Neural progenitor cell (in vitro differentiated cells): ENCODE measurements around the gene MAPK12. TPM values are rescaled to one million over a fixed set of nuclear protein-coding genes. Genes with fewer than 3 reads are reported as not detected.

Experiments used
- DNase-seq: peaks from one replicate; pipeline ENCODE4 v3.0.0-alpha.2; 2016; ENCODE audit warnings: low spot score
- H2AFZ ChIP-seq: fragments of 200-600 bp; sonication (generic); replicated peaks from 2 replicates; pipeline ENCODE4 v1.6.1; 2016; ENCODE audit warnings: antibody characterized with exemption
- H3F3A ChIP-seq: fragments of 200-600 bp; sonication (generic); 2 replicates; pipeline ENCODE4 v1.6.1; 2016; ENCODE audit warnings: antibody characterized with exemption, low read depth
- H3K27ac ChIP-seq: fragments of 200-600 bp; sonication (generic); 2 replicates; pipeline ENCODE4 v1.5.1; 2016; ENCODE audit warnings: mild to moderate bottlenecking
- H3K27me3 ChIP-seq: fragments of 200-600 bp; sonication (generic); 2 replicates; pipeline ENCODE4 v1.6.1; 2016; ENCODE audit warnings: mild to moderate bottlenecking, moderate library complexity
- H3K36me3 ChIP-seq: fragments of 200-600 bp; sonication (generic); 2 replicates; pipeline ENCODE4 v1.5.1; 2016
- H3K4me1 ChIP-seq: fragments of 200-600 bp; sonication (generic); 2 replicates; pipeline ENCODE4 v1.6.1; 2016; ENCODE audit warnings: mixed run types
- H3K4me2 ChIP-seq: fragments of 200-600 bp; sonication (generic); 2 replicates; pipeline ENCODE4 v1.6.1; 2016
- H3K4me3 ChIP-seq: fragments of 200-600 bp; sonication (generic); 2 replicates; pipeline ENCODE4 v1.5.1; 2016
- H3K79me2 ChIP-seq: fragments of 200-600 bp; sonication (generic); 2 replicates; pipeline ENCODE4 v1.6.1; 2016; ENCODE audit warnings: low read depth
- H3K9ac ChIP-seq: fragments of 200-600 bp; sonication (generic); 2 replicates; pipeline ENCODE4 v1.6.1; 2016
- H3K9me3 ChIP-seq: fragments of 200-600 bp; sonication (generic); 2 replicates; pipeline ENCODE4 v1.5.1; 2016; ENCODE audit warnings: low read depth
- H4K20me1 ChIP-seq: fragments of 200-600 bp; sonication (generic); 2 replicates; pipeline ENCODE4 v1.6.1; 2016; ENCODE audit warnings: low read depth
- H3K27ac Mint-ChIP-seq: 3 replicates; pipeline ENCODE4 v1.8.0; 2021; ENCODE audit warnings: mixed read lengths
- H3K27me3 Mint-ChIP-seq: 2 replicates; pipeline ENCODE4 v1.8.0; 2022; ENCODE audit warnings: low read depth, mild to moderate bottlenecking, inconsistent platforms, moderate library complexity, mixed read lengths; ENCODE audit not compliant: insufficient read depth
- H3K36me3 Mint-ChIP-seq: 3 replicates; pipeline ENCODE4 v1.8.0; 2021; ENCODE audit warnings: mixed read lengths
- H3K4me1 Mint-ChIP-seq: 3 replicates; pipeline ENCODE4 v1.8.0; 2021; ENCODE audit warnings: mixed read lengths
- H3K4me3 Mint-ChIP-seq: 3 replicates; pipeline ENCODE4 v1.8.0; 2021; ENCODE audit warnings: mild to moderate bottlenecking, moderate library complexity, mixed read lengths
- H3K9me3 Mint-ChIP-seq: 3 replicates; pipeline ENCODE4 v1.8.0; 2020; ENCODE audit warnings: mixed read lengths
- EZH2 ChIP-seq: fragments of 200-600 bp; sonication (generic); IDR thresholded peaks from 2 replicates; pipeline ENCODE4 v1.6.1; 2017; ENCODE audit warnings: antibody characterized with exemption, mild to moderate bottlenecking, moderate library complexity
- EZH2phosphoT487 ChIP-seq: fragments of 200-600 bp; sonication (generic); IDR thresholded peaks from 2 replicates; pipeline ENCODE4 v1.6.1; 2017; ENCODE audit warnings: antibody characterized with exemption
- total RNA-seq: library from RNA; depleted of rRNA; stranded (reverse); fragments of >200 nt; gene quantifications from 2 replicates; pipeline ENCODE4 v1.2.3, GENCODE V29; 2015; ENCODE audit warnings: low replicate concordance
- TF ChIP-seq, protein P1 (sequence below): fragments of 200-600 bp; sonication (generic); IDR thresholded peaks from 2 replicates; pipeline ENCODE4 v1.5.1; 2017; ENCODE audit warnings: antibody characterized with exemption, mild to moderate bottlenecking

The MAPK12 gene
- total RNA-seq, 1 donor from 2014 or later, result 18.7 TPM

DNA sequence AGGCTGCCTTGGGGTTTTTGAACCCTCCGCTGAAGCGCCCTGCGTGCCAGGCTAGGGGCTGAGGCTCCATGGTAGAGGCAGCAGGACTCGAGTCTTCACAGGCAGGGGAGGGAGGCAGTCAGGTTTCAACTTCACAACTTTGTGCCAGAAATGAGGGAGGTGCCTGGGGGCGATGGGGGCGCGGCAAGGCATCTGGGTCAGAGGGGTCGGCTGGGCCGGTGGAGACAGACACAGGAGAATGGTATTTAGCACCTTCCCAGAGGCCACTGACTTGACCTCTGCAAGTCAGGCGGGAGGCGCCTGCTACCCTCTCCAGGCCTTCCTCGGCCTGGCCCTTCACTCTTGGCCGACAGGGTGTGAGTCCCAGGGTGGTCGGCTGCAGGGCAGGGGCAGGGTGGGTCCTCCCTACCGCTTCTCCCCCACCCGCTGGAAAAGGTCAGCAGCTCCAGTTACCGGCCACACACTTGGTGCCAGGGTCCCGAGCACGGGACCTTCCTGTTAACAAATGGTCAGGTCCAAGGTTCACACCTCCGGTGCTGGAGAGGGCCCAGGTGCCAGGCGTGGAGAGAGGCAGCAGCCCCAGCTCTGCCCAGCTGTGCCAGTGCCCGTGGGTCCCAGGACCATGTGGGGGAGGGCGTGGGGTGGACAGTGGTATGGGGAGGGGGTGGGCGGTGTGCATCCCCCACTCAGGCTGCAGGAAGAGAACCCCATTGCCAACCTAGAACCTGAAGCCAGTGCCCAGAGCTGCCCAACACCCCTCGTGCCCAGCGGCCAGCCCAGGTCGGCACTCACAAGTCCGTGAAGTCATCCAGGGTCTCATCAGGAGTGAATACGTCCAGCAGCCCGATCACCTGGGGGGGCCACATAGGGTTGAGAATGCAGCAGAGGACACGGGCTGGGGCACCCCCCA, 3.8 kb downstream of the MAPK12 start:
- no peaks in the 10 kb centered on the region for H3K9me3 Mint-ChIP-seq
- no peak overlapping the region for H3K4me3 ChIP-seq
- H3K36me3 ChIP-seq, result no peaks in the 10 kb centered on the region
- H3K4me1 Mint-ChIP-seq, result peaks cover 4% of the 10 kb centered on the region
- H3K9me3 ChIP-seq, result no peaks in the 10 kb centered on the region
- H3K4me3 Mint-ChIP-seq, result no peak overlapping the region
- no peaks in the 10 kb centered on the region for H3K79me2 ChIP-seq
- no peak overlapping the region for H2AFZ ChIP-seq
- no peak overlapping the region for H3K9ac ChIP-seq
- H3K36me3 Mint-ChIP-seq, result no peaks in the 10 kb centered on the region
- TF ChIP-seq EZH2 (no peak), EZH2phosphoT487 (no peak)
- TF ChIP-seq, protein P1, sequence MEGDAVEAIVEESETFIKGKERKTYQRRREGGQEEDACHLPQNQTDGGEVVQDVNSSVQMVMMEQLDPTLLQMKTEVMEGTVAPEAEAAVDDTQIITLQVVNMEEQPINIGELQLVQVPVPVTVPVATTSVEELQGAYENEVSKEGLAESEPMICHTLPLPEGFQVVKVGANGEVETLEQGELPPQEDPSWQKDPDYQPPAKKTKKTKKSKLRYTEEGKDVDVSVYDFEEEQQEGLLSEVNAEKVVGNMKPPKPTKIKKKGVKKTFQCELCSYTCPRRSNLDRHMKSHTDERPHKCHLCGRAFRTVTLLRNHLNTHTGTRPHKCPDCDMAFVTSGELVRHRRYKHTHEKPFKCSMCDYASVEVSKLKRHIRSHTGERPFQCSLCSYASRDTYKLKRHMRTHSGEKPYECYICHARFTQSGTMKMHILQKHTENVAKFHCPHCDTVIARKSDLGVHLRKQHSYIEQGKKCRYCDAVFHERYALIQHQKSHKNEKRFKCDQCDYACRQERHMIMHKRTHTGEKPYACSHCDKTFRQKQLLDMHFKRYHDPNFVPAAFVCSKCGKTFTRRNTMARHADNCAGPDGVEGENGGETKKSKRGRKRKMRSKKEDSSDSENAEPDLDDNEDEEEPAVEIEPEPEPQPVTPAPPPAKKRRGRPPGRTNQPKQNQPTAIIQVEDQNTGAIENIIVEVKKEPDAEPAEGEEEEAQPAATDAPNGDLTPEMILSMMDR, result no peak
- peaks cover 5% of the 10 kb centered on the region for H3F3A ChIP-seq
- H4K20me1 ChIP-seq, result peaks cover 40% of the 10 kb centered on the region
- no peak overlapping the region for H3K27ac Mint-ChIP-seq
- no peak for DNase-seq
- no peak overlapping the region for H3K4me2 ChIP-seq
- H3K4me1 ChIP-seq, result peaks cover 10% of the 10 kb centered on the region
- peaks cover 24% of the 10 kb centered on the region for H3K27me3 ChIP-seq
- H3K27ac ChIP-seq, result no peak overlapping the region
- peaks cover 10% of the 10 kb centered on the region for H3K27me3 Mint-ChIP-seq

DNA sequence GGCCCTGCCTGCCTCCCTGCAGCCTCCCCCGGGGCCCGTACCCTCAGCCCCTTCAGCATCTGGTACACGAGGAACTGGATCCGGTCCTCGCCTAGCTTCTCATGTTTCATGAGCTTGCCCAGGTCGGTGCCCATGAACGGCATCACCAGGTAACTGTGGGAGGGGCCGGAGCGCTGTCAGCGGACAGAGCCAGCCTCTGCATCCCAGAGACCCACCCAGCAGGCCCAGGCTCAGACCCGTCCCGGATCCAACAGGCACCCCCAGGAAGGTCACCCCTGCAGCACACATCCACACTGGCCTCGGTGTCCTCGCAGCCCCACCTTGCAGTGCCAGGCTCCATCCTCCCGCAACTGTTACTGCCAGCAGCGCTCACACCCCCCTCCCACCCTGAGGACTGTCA, 4.4 kb downstream of the MAPK12 start:
- Histone ChIP-seq H3K27ac (no peak overlapping the region), H3K79me2 (no peaks in the 10 kb centered on the region), H3K4me2 (no peak overlapping the region), H4K20me1 (peaks cover 46% of the 10 kb centered on the region), H3K27me3 (peaks cover 18% of the 10 kb centered on the region), H3K9ac (no peak overlapping the region), H3K4me1 (peaks cover 3% of the 10 kb centered on the region), H3F3A (peaks cover 6% of the 10 kb centered on the region), H3K36me3 (no peaks in the 10 kb centered on the region), H3K4me3 (no peak overlapping the region), H2AFZ (no peak overlapping the region), H3K9me3 (no peaks in the 10 kb centered on the region)
- H3K27me3 Mint-ChIP-seq, result peaks cover 7% of the 10 kb centered on the region
- H3K4me1 Mint-ChIP-seq, result peaks cover under 1% of the 10 kb centered on the region
- DNase-seq, result no peak
- TF ChIP-seq, protein P1, result no peak
- TF ChIP-seq EZH2 (no peak), EZH2phosphoT487 (no peak)
- no peaks in the 10 kb centered on the region for H3K36me3 Mint-ChIP-seq
- no peak overlapping the region for H3K4me3 Mint-ChIP-seq
- H3K27ac Mint-ChIP-seq, result no peak overlapping the region
- H3K9me3 Mint-ChIP-seq, result no peaks in the 10 kb centered on the region

DNA sequence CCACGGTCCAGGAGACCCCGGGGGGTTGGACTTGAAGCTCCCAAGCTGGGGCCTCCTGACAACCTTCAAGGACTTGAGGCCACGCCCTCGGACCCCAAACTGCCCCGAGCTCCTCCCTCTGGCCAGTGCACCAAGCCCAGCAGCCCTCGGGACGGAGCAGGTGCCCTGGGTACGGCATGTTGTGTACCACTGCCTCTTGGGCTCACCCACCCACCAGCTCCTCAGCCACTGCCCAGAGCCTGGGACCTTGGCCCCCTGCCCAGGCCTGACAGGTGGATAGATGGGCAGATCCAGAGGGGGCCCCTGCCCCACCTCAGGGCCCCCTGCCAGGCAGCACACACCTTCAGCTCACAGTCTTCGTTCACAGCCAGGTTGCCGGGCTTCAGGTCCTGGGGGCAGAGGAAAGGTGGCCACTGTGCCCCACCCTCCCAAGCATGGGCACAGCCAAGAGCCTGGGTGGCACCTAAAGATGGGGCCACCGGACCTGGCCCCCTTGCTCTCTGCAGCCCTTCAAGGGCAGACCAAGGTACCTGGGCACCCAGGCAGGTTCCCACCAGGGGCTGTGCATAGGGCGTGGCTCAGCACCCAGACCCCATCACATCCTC, 5.1 kb downstream of the MAPK12 start:
- no peaks in the 10 kb centered on the region for H3K79me2 ChIP-seq
- Mint-ChIP-seq H3K36me3 (no peaks in the 10 kb centered on the region), H3K4me3 (no peak overlapping the region), H3K27ac (no peak overlapping the region), H3K9me3 (no peaks in the 10 kb centered on the region), H3K27me3 (peaks cover 6% of the 10 kb centered on the region), H3K4me1 (no peaks in the 10 kb centered on the region)
- no peak overlapping the region for H3K4me2 ChIP-seq
- DNase-seq, result no peak
- no peak for TF ChIP-seq EZH2phosphoT487
- TF ChIP-seq, protein P1, result no peak
- no peak for TF ChIP-seq EZH2
- H3K27ac ChIP-seq, result no peak overlapping the region
- H3K36me3 ChIP-seq, result no peaks in the 10 kb centered on the region
- H2AFZ ChIP-seq, result no peak overlapping the region
- H3K9me3 ChIP-seq, result no peaks in the 10 kb centered on the region
- no peaks in the 10 kb centered on the region for H3K4me1 ChIP-seq
- peaks cover 13% of the 10 kb centered on the region for H3K27me3 ChIP-seq
- peaks cover 13% of the 10 kb centered on the region for H3F3A ChIP-seq
- no peak overlapping the region for H3K9ac ChIP-seq
- no peak overlapping the region for H3K4me3 ChIP-seq
- peaks cover 52% of the 10 kb centered on the region for H4K20me1 ChIP-seq
